SH-SY5Y (cell line): ENCODE data around the gene BAK1.

ENCODE experiments used
- GATA2 ChIP-seq: IDR thresholded peaks from 2 replicates; pipeline ENCODE4 v1.6.1; 2011; ENCODE audit warnings: mild to moderate bottlenecking, low read depth, low read length
- GATA3 ChIP-seq: IDR thresholded peaks from 2 replicates; pipeline ENCODE4 v1.6.1; 2011; ENCODE audit warnings: low read depth, mild to moderate bottlenecking, low read length, moderate library complexity

- no peak for TF ChIP-seq GATA2
- TF ChIP-seq GATA3 = no peak
Measured at GRCh38 chr6:33619166-33619840, 39.2 kb upstream of the BAK1 start.
